Measurements from ENCODE around the gene ACAA2. TPM values are rescaled to one million over a fixed set of nuclear protein-coding genes. Genes with fewer than 3 reads are reported as not detected.

The ACAA2 gene
- total RNA-seq, 2 donors from 2014 or later: 19.9 to 37.0 TPM

DNA sequence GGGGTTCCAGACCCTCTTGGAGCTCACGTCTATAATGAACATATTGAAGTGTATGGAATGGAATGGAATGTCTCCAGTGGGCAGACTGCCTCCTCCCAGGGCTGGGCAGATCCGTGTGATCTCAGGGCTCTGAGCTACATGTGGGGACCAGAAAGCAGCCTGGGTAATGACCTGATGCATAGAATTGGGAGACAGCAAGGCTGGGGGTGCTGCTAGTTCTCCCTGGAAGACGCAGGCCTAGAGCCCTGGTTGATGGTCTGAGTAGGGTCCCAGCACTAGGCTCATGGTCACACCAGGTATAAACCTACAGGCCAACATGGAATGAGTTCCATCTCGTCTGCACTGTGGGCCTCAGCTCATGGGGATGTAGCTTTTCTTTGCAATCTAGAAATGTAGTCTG lies 46.7 kb downstream of the ACAA2 start:
- H3K27me3 ChIP-seq (replicated peaks; ENCODE audit: insufficient read depth): no peaks in the 10 kb centered on the region
- no peak for TF ChIP-seq POLR2A (IDR thresholded peaks at IDR 0.05)
- TF ChIP-seq, protein P1, sequence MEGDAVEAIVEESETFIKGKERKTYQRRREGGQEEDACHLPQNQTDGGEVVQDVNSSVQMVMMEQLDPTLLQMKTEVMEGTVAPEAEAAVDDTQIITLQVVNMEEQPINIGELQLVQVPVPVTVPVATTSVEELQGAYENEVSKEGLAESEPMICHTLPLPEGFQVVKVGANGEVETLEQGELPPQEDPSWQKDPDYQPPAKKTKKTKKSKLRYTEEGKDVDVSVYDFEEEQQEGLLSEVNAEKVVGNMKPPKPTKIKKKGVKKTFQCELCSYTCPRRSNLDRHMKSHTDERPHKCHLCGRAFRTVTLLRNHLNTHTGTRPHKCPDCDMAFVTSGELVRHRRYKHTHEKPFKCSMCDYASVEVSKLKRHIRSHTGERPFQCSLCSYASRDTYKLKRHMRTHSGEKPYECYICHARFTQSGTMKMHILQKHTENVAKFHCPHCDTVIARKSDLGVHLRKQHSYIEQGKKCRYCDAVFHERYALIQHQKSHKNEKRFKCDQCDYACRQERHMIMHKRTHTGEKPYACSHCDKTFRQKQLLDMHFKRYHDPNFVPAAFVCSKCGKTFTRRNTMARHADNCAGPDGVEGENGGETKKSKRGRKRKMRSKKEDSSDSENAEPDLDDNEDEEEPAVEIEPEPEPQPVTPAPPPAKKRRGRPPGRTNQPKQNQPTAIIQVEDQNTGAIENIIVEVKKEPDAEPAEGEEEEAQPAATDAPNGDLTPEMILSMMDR (IDR thresholded peaks at IDR 0.05): no peak
- TF ChIP-seq POLR2AphosphoS5 (IDR thresholded peaks at IDR 0.05): no peak
- WGBS: 87% methylated on average over 4 of the region's 4 CpGs
- intact Hi-C loops (cut with DNase I): loop anchor here (5.0 kb wide), 1 partner anchor 254 kb away; no protein-coding TSS in a partner anchor
- H3K36me3 ChIP-seq: no peaks in the 10 kb centered on the region
- no peaks in the 10 kb centered on the region for H3K9me3 ChIP-seq
- DNase-seq (ENCODE audit: low spot score): no peak
- H3K27ac ChIP-seq: no peak overlapping the region
- H3K4me3 ChIP-seq: no peak overlapping the region
- H3K4me1 ChIP-seq (replicated peaks): no peaks in the 10 kb centered on the region

DNA sequence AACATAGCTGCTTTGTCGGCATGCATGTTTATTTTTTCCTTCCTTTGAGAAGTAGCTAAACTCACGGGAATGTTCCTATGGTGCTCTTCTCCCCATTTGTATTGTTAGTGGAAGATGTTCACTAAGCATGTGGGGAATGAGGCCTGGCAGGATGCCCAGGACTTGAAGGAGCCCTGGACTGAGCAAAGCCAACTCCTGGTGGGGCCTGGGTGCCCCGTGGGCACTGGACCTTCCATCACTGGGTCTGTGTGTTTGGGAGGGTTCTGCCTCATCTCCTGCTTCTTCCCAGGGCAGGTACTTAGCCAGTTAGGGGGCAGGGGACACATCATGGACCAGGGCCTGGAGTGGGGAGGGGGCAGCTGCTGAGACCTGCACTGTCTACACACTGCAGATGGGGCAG lies 49.3 kb downstream of the ACAA2 start:
- H3K27ac ChIP-seq: no peak overlapping the region
- H3K4me3 ChIP-seq: no peak overlapping the region
- no peaks in the 10 kb centered on the region for H3K4me1 ChIP-seq (replicated peaks)
- 40% methylated on average over 3 of the region's 3 CpGs for WGBS
- no peak for TF ChIP-seq POLR2AphosphoS5 (IDR thresholded peaks at IDR 0.05)
- TF ChIP-seq, protein P1 (IDR thresholded peaks at IDR 0.05): no peak
- H3K9me3 ChIP-seq: no peaks in the 10 kb centered on the region
- no peaks in the 10 kb centered on the region for H3K27me3 ChIP-seq (replicated peaks; ENCODE audit: insufficient read depth)
- H3K36me3 ChIP-seq: no peaks in the 10 kb centered on the region
- intact Hi-C loops (cut with DNase I): no loop called here
- no peak for DNase-seq (ENCODE audit: low spot score)

DNA sequence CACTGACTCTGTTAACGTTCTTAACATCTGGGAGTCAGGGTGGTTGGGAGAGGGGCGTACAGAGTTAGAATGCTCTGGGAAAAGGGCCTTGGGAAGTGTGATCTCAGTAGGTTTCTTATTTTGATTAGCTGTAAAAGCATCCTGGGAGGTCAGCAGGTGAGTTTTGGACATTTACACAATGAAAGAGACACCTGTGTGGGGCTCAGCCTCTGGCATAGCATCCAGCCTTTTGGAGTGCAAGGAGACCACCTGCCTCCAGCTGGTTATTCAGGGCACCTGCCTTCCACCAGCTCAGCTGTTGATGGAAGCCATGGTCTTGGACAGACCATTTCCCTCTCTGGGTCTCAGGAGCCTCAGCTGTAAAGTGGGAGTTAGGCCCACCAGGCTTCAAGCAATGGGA lies 49.7 kb downstream of the ACAA2 start:
- H3K4me1 ChIP-seq (replicated peaks): no peaks in the 10 kb centered on the region
- no peaks in the 10 kb centered on the region for H3K36me3 ChIP-seq
- H3K9me3 ChIP-seq: no peaks in the 10 kb centered on the region
- no peak overlapping the region for H3K27ac ChIP-seq
- no peak overlapping the region for H3K4me3 ChIP-seq
- H3K27me3 ChIP-seq (replicated peaks; ENCODE audit: insufficient read depth): no peaks in the 10 kb centered on the region
- no peak for TF ChIP-seq POLR2A (IDR thresholded peaks at IDR 0.05)
- TF ChIP-seq, protein P1 (IDR thresholded peaks at IDR 0.05): no peak
- no peak for TF ChIP-seq POLR2AphosphoS5 (IDR thresholded peaks at IDR 0.05)
- DNase-seq (ENCODE audit: low spot score): no peak
- intact Hi-C loops (cut with DNase I): no loop called here
- 93% methylated on average over 2 of the region's 2 CpGs for WGBS

DNA sequence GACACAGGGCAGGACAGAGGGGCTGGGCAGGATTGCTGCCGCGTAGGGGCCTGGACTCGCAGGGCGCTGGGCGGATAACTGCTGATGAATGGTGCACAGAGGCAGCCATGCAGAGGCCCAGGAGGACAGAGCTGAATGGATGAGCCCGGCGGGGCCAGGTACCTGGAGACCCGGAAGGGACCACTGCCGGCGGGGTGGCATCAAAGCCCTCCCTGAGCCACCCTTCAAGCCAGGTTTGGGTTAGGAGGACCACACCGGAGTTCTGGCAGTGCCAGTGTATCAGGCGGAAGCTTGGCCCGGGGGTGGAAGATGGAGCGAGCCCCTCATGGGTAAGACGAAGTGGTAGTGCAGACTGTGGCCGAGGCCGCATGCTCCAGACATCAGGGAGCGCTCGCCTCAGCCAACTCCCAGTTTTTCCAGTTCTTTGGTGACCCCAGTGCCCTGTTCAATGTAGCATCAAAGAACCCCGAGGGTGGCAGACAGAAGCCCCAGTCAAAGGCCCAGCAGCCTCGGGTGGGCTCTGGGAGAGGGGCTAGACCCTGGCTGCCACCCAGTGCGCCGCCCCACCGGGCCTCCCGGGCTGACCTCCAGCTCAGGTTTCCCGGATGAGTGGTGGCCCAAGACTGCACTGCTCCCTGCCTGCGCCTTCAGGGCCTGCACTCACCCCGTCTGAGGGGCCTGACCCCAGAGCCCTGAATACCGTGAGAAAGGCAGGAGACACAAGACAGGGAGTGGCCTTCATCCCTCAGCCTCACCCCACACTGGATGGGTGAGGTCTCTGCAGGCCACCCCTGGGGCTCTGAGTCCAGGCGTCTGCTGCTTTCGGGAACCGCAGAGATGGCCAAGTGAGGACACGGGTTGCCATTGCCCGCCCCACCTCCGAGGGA lies 50.9 kb downstream of the ACAA2 start:
- intact Hi-C loops (cut with DNase I): no loop called here
- TF ChIP-seq POLR2A (IDR thresholded peaks at IDR 0.05): no peak
- TF ChIP-seq, protein P1 (IDR thresholded peaks at IDR 0.05): no peak
- TF ChIP-seq POLR2AphosphoS5 (IDR thresholded peaks at IDR 0.05): no peak
- H3K36me3 ChIP-seq: no peaks in the 10 kb centered on the region
- H3K4me3 ChIP-seq: no peak overlapping the region
- no peaks in the 10 kb centered on the region for H3K9me3 ChIP-seq
- no peak overlapping the region for H3K27ac ChIP-seq
- no peaks in the 10 kb centered on the region for H3K27me3 ChIP-seq (replicated peaks; ENCODE audit: insufficient read depth)
- no peak for DNase-seq (ENCODE audit: low spot score)
- no peaks in the 10 kb centered on the region for H3K4me1 ChIP-seq (replicated peaks)
- WGBS: 92% methylated on average over 32 of the region's 35 CpGs

DNA sequence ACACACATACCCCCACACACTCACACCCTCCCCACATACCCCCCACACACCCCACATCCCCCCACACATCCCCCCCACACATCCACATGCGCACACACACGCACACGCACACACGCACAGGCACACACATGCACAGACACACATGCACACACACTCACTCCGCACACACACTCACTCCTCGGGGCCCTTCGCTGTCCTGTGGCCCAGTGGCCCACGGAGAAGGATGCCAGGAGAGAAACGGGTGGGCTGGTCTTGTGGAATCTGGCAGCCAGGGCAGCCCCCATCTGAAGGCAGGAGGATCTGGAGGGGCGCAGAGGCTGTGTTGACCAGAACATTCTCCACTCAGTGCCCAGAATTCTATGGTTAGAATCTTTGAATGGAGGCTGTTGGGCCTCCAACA lies 51.6 kb downstream of the ACAA2 start:
- Histone ChIP-seq H3K27me3 (replicated peaks; ENCODE audit: insufficient read depth) (no peaks in the 10 kb centered on the region), H3K4me1 (replicated peaks) (no peaks in the 10 kb centered on the region), H3K36me3 (no peaks in the 10 kb centered on the region), H3K9me3 (no peaks in the 10 kb centered on the region), H3K4me3 (no peak overlapping the region), H3K27ac (no peak overlapping the region)
- WGBS: 82% methylated on average over 10 of the region's 10 CpGs
- TF ChIP-seq POLR2AphosphoS5 (IDR thresholded peaks at IDR 0.05) (no peak), POLR2A (IDR thresholded peaks at IDR 0.05) (no peak)
- TF ChIP-seq, protein P1 (IDR thresholded peaks at IDR 0.05): no peak
- no peak for DNase-seq (ENCODE audit: low spot score)
- intact Hi-C loops (cut with DNase I): no loop called here

Measured in prostate gland (tissue), 2 donors.